ENCODE data around the gene MRFAP1.
"Not testable (repeated sequence)": the region's sequence is repeated elsewhere in the genome, so short reads cannot be mapped to it uniquely, and the experiment has no call there.

Gene MRFAP1

GRCh38 chr4:6639137-6639680 is 1.3 kb upstream of the MRFAP1 start:
- no peak for DNase-seq

- DNase-seq = peak; percentile 60
These were observed 882 bp downstream of the MRFAP1 start for GRCh38 chr4:6641164-6641970.

- DNase-seq = no peak
These were observed 1.5 kb downstream of the MRFAP1 start for GRCh38 chr4:6641971-6642320.

- no peak for DNase-seq
These were observed 2.8 kb downstream of the MRFAP1 start for GRCh38 chr4:6643141-6643847.

- no peak for DNase-seq
These were observed 4.5 kb downstream of the MRFAP1 start for GRCh38 chr4:6644792-6645530.

GRCh38 chr4:6647169-6647568 is 6.7 kb downstream of the MRFAP1 start:
- DNase-seq = no peak

GRCh38 chr4:6647582-6648230 is 7.2 kb downstream of the MRFAP1 start:
- no peak for DNase-seq

- no peak for DNase-seq
These were observed 8.7 kb downstream of the MRFAP1 start for GRCh38 chr4:6649216-6649615.

- DNase-seq = not testable (repeated sequence)
These were observed 13.7 kb downstream of the MRFAP1 start for GRCh38 chr4:6654211-6654610.

GRCh38 chr4:6655291-6655690 is 14.8 kb downstream of the MRFAP1 start:
- DNase-seq = not testable (repeated sequence)

- DNase-seq = no peak
These were observed 15.4 kb downstream of the MRFAP1 start for GRCh38 chr4:6655924-6656323.

- no peak for DNase-seq
These were observed 17.0 kb downstream of the MRFAP1 start for GRCh38 chr4:6657242-6658208.

GRCh38 chr4:6658209-6658595 is 17.7 kb downstream of the MRFAP1 start:
- no peak for DNase-seq

GRCh38 chr4:6658597-6659075 is 18.2 kb downstream of the MRFAP1 start:
- DNase-seq = peak; percentile 34

- no peak for DNase-seq
These were observed 19.4 kb downstream of the MRFAP1 start for GRCh38 chr4:6659897-6660296.

GRCh38 chr4:6660430-6660829 is 19.9 kb downstream of the MRFAP1 start:
- DNase-seq = no peak

- DNase-seq = no peak
These were observed 22.1 kb downstream of the MRFAP1 start for GRCh38 chr4:6662591-6662990.

- no peak for DNase-seq
These were observed 23.3 kb downstream of the MRFAP1 start for GRCh38 chr4:6663596-6664393.

- DNase-seq = no peak
These were observed 24.8 kb downstream of the MRFAP1 start for GRCh38 chr4:6665320-6665654.

- DNase-seq = no peak
These were observed 27.9 kb downstream of the MRFAP1 start for GRCh38 chr4:6668391-6668790.

GRCh38 chr4:6671648-6672047 is 31.2 kb downstream of the MRFAP1 start:
- no peak for DNase-seq

Measured in activated CD4-positive, alpha-beta T cell treated with anti-CD3 and anti-CD28 coated beads, Interleukin-2, Interleukin-6, amounts not matched to agents 100 ng/mL and 50 ng/mL, durations not matched to agents 16 hours and 8 hours (primary cell).